Suprapubic skin (tissue), 4 donors: ENCODE data around the gene PCNT. TPM values are rescaled to one million over a fixed set of nuclear protein-coding genes. Genes with fewer than 3 reads are reported as not detected.
"Not testable (repeated sequence)": the region's sequence is repeated elsewhere in the genome, so short reads cannot be mapped to it uniquely, and the experiment has no call there.

ENCODE experiments used
- DNase-seq, 2 donors: peaks; one replicate each; pipeline ENCODE4 v3.0.0-alpha.2; 2019; ENCODE audit warnings: low spot score in 2 of 2
- H3K27ac ChIP-seq: fragments of 200-600 bp; sonication (generic); one replicate; pipeline ENCODE4 v1.5.1; 2019
- H3K27me3 ChIP-seq: fragments of 200-600 bp; sonication (generic); one replicate; pipeline ENCODE4 v1.5.1; 2019
- H3K36me3 ChIP-seq: fragments of 200-600 bp; sonication (generic); one replicate; pipeline ENCODE4 v1.5.1; 2019
- H3K4me1 ChIP-seq: fragments of 200-600 bp; sonication (generic); one replicate; pipeline ENCODE4 v1.5.1; 2019
- H3K4me3 ChIP-seq: fragments of 200-600 bp; sonication (generic); one replicate; pipeline ENCODE4 v1.5.1; 2019; ENCODE audit warnings: mild to moderate bottlenecking
- H3K9me3 ChIP-seq: fragments of 200-600 bp; sonication (generic); one replicate; pipeline ENCODE4 v1.5.1; 2019
- CTCF ChIP-seq, 2 donors: fragments of 200-600 bp in 1 of 2; fragments of 450-650 bp in 1 of 2; sonication (generic) in 1 of 2; IDR thresholded peaks; one replicate each; pipeline ENCODE4 v1.5.1; 2016 to 2019; ENCODE audit warnings: antibody characterized with exemption in 2 of 2, mild to moderate bottlenecking in 1 of 2, moderate library complexity in 1 of 2
- EP300 ChIP-seq: sonication (generic); formaldehyde crosslinking; IDR thresholded peaks from one replicate; pipeline ENCODE4 v1.6.1; 2017; ENCODE audit warnings: antibody characterized with exemption
- POLR2A ChIP-seq, 2 donors: fragments of 450-650 bp; IDR thresholded peaks; one replicate each; pipeline ENCODE4 v1.6.1; 2017; ENCODE audit warnings: antibody characterized with exemption in 2 of 2, mild to moderate bottlenecking in 2 of 2, moderate library complexity in 2 of 2
- POLR2AphosphoS5 ChIP-seq, 3 donors: sonication (generic); formaldehyde crosslinking; IDR thresholded peaks; one replicate each; pipeline ENCODE4 v1.6.1; 2017; ENCODE audit warnings: antibody characterized with exemption in 3 of 3
- WGBS: methylation state at CpG from one replicate; pipeline ENCODE4 v1.1.5; 2018; 5-methylcytosine and 5-hydroxymethylcytosine counted together
- total RNA-seq, 4 donors: library from RNA; depleted of rRNA; stranded (reverse); fragments of >200 nt; gene quantifications; one replicate each; pipeline ENCODE4 v1.1.0, GENCODE V29; 2016

Gene PCNT
- total RNA-seq, 4 donors from 2014 or later, result 27.4 to 65.2 (median 47.0) TPM

GRCh38 chr21:46458315-46459023, 134.5 kb downstream of the PCNT start, which contains the start of gene DIP2A:
Gene DIP2A, plus strand, starts transcription at chr21:46458891. Its CDS starts 241 bp downstream, at chr21:46459132.
- Histone ChIP-seq H3K27me3 (no peaks in the 10 kb centered on the region), H3K4me1 (peaks cover 46% of the 10 kb centered on the region), H3K9me3 (no peaks in the 10 kb centered on the region), H3K4me3 (peak within 1 kb of the TSS; percentile 96), H3K36me3 (no peaks in the 10 kb centered on the region), H3K27ac (peak within 1 kb of the TSS; percentile 93)
- peak; percentile 95 to 97 for DNase-seq
- TF ChIP-seq POLR2A (IDR thresholded peaks at IDR 0.05) (peak in 1 of 2 donors; percentile 60), EP300 (no peak), CTCF (IDR thresholded peaks at IDR 0.05) (no peak), POLR2AphosphoS5 (IDR thresholded peaks at IDR 0.05) (peak in 2 of 3 donors; percentile 74 to 78)
- no CpG with 5 or more reads among the region's 91 CpGs for WGBS

- TF ChIP-seq POLR2AphosphoS5 (IDR thresholded peaks at IDR 0.05), result peak in 1 of 3 donors; percentile 13
- TF ChIP-seq EP300, result no peak
- no peak for TF ChIP-seq CTCF (IDR thresholded peaks at IDR 0.05)
- H3K9me3 ChIP-seq, result no peaks in the 10 kb centered on the region
- H3K27me3 ChIP-seq, result no peaks in the 10 kb centered on the region
- H3K4me3 ChIP-seq, result peak overlapping the region; percentile 96
- DNase-seq, result no peak
- H3K36me3 ChIP-seq, result peaks cover 3% of the 10 kb centered on the region
- peaks cover 46% of the 10 kb centered on the region for H3K4me1 ChIP-seq
- peak overlapping the region; percentile 93 for H3K27ac ChIP-seq
- 0% methylated on average over 1 of the region's 36 CpGs for WGBS
Observed at GRCh38 chr21:46459024-46459355, 135.0 kb downstream of the PCNT start.

- Histone ChIP-seq H3K36me3 (peaks cover 4% of the 10 kb centered on the region), H3K4me3 (peak overlapping the region; percentile 96), H3K9me3 (no peaks in the 10 kb centered on the region), H3K4me1 (peaks cover 46% of the 10 kb centered on the region), H3K27me3 (no peaks in the 10 kb centered on the region), H3K27ac (peak overlapping the region; percentile 93)
- DNase-seq, result peak in 1 of 2 donors; percentile 82
- TF ChIP-seq POLR2AphosphoS5 (IDR thresholded peaks at IDR 0.05), result no peak
- no peak for TF ChIP-seq EP300
- TF ChIP-seq CTCF (IDR thresholded peaks at IDR 0.05), result no peak
- TF ChIP-seq POLR2A (IDR thresholded peaks at IDR 0.05), result no peak
- 2% methylated on average over 10 of the region's 41 CpGs for WGBS
Observed at GRCh38 chr21:46459356-46460112, 135.6 kb downstream of the PCNT start.

- 76% methylated on average over 5 of the region's 5 CpGs for WGBS
- TF ChIP-seq POLR2AphosphoS5 (IDR thresholded peaks at IDR 0.05) (no peak), CTCF (IDR thresholded peaks at IDR 0.05) (no peak), POLR2A (IDR thresholded peaks at IDR 0.05) (no peak), EP300 (no peak)
- peaks cover 26% of the 10 kb centered on the region for H3K4me1 ChIP-seq
- H3K36me3 ChIP-seq, result peaks cover 4% of the 10 kb centered on the region
- H3K4me3 ChIP-seq, result no peak overlapping the region
- DNase-seq, result no peak
- H3K27ac ChIP-seq, result no peak overlapping the region
- no peaks in the 10 kb centered on the region for H3K9me3 ChIP-seq
- no peaks in the 10 kb centered on the region for H3K27me3 ChIP-seq
Observed at GRCh38 chr21:46461909-46462308, 138.0 kb downstream of the PCNT start.

- not testable (repeated sequence) for H3K4me1 ChIP-seq, H3K9me3 ChIP-seq, DNase-seq, H3K36me3 ChIP-seq, H3K4me3 ChIP-seq, H3K27me3 ChIP-seq, H3K27ac ChIP-seq
- 91% methylated on average over 6 of the region's 6 CpGs for WGBS
Observed at GRCh38 chr21:46465153-46465552, 141.2 kb downstream of the PCNT start.
